CD4-positive, alpha-beta T cell treated with Interleukin-1 beta for 1 hour (primary cell): ENCODE results near the gene ACSM2B.
"Not testable (repeated sequence)": the region's sequence is repeated elsewhere in the genome, so short reads cannot be mapped to it uniquely, and the experiment has no call there.

Experiments
- DNase-seq, 2 donors: peaks; one replicate each; pipeline ENCODE4 v3.0.0-alpha.2; 2020 to 2022

ACSM2B gene

GRCh38 chr16:20520103-20520502 is 56.1 kb downstream of the ACSM2B start:
- DNase-seq, result no peak

- DNase-seq, result no peak
These were observed 56.9 kb downstream of the ACSM2B start for GRCh38 chr16:20519231-20519630.

GRCh38 chr16:20517149-20517548 is 59.0 kb downstream of the ACSM2B start:
- DNase-seq, result no peak

- DNase-seq, result no peak
These were observed 60.5 kb downstream of the ACSM2B start for GRCh38 chr16:20515688-20516090.

GRCh38 chr16:20510323-20510722 is 65.8 kb downstream of the ACSM2B start:
- DNase-seq, result no peak

- no peak for DNase-seq
These were observed 68.9 kb downstream of the ACSM2B start for GRCh38 chr16:20507280-20507679.

- no peak for DNase-seq
These were observed 71.7 kb downstream of the ACSM2B start for GRCh38 chr16:20504418-20504817.

GRCh38 chr16:20491448-20491847 is 84.7 kb downstream of the ACSM2B start:
- DNase-seq, result not testable (repeated sequence)

GRCh38 chr16:20490994-20491393 is 85.2 kb downstream of the ACSM2B start:
- DNase-seq, result not testable (repeated sequence)
